MCF 10A (cell line): ENCODE measurements around the gene ESM1. TPM values are rescaled to one million over a fixed set of nuclear protein-coding genes. Genes with fewer than 3 reads are reported as not detected.
A peak's percentile ranks its signal among the peaks of the same experiment; 100 is the strongest.

Experiments used
- BruUV-seq: library from RNA; stranded (reverse); fragments of 400-500 nt; replicated peaks from 2 replicates; lab custom pipeline; 2021; lab: Mats Ljungman, UMichigan
- CTCF ChIA-PET: fragments of 300-600 bp; sonication (Branson Sonifier 250); formaldehyde crosslinking; extraction: SDS; loops from one replicate; lab custom pipeline; 2021; ENCODE audit warnings: antibody characterized with exemption, inconsistent platforms; lab: Yijun Ruan, JAX
- POLR2A ChIA-PET: fragments of 300-600, 350-650 bp; sonication (Branson Sonifier 250); formaldehyde crosslinking; extraction: SDS; loops from one replicate; lab custom pipeline; 2020; ENCODE audit warnings: antibody characterized with exemption, inconsistent platforms; lab: Yijun Ruan, JAX
- DNase-seq: peaks from one replicate; pipeline ENCODE4 v3.0.0-alpha.2; 2018; ENCODE audit not compliant: unreplicated experiment
- H3K27ac Mint-ChIP-seq: one replicate; pipeline ENCODE4 v1.8.0; 2022; ENCODE audit warnings: mild to moderate bottlenecking, low read depth, mixed read lengths; ENCODE audit not compliant: unreplicated experiment
- H3K27me3 Mint-ChIP-seq: one replicate; pipeline ENCODE4 v1.8.0; 2022; ENCODE audit warnings: mixed read lengths; ENCODE audit not compliant: insufficient read depth, unreplicated experiment
- H3K36me3 Mint-ChIP-seq: one replicate; pipeline ENCODE4 v1.8.0; 2022; ENCODE audit warnings: mild to moderate bottlenecking, moderate library complexity, mixed read lengths; ENCODE audit not compliant: insufficient read depth, unreplicated experiment
- H3K4me1 Mint-ChIP-seq: one replicate; pipeline ENCODE4 v1.8.0; 2022; ENCODE audit warnings: mixed read lengths; ENCODE audit not compliant: insufficient read depth, unreplicated experiment
- H3K4me3 Mint-ChIP-seq: one replicate; pipeline ENCODE4 v1.8.0; 2022; ENCODE audit warnings: mild to moderate bottlenecking, moderate library complexity, mixed read lengths; ENCODE audit not compliant: unreplicated experiment
- H3K9me3 Mint-ChIP-seq: one replicate; pipeline ENCODE4 v1.8.0; 2022; ENCODE audit warnings: mixed read lengths; ENCODE audit not compliant: unreplicated experiment
- CTCF ChIP-seq: fragments of 200-600 bp; IDR thresholded peaks from one replicate; pipeline ENCODE4 v1.8.0; 2022; ENCODE audit warnings: antibody characterized with exemption, mild to moderate bottlenecking; ENCODE audit not compliant: unreplicated experiment
- intact Hi-C: fragments of 100-400 bp; cut with micrococcal nuclease; formaldehyde crosslinking; loops from 2 replicates; pipeline ENCODE4 v1.14.1; 2022
- total RNA-seq: library from RNA; stranded (reverse); gene quantifications from 2 replicates; pipeline ENCODE4 v1.2.3, GENCODE V29; 2022

The ESM1 gene
- total RNA-seq, 1 experiment from 2014 or later: not detected

- ChIA-PET POLR2A (no interaction called here), CTCF (interaction anchor here (0.6 to 1.6 kb wide), 4 partner anchors 14 to 213 kb away, joined by 3 to 5 read pairs (median 4); partner anchors contain the start of gene GPX8)
- H3K4me3 Mint-ChIP-seq: no peak overlapping the region
- DNase-seq: no peak
- no TSS peak for BruUV-seq
- H3K27me3 Mint-ChIP-seq: peaks cover 81% of the 10 kb centered on the region
- H3K9me3 Mint-ChIP-seq: no peaks in the 10 kb centered on the region
- no peaks in the 10 kb centered on the region for H3K4me1 Mint-ChIP-seq
- intact Hi-C loops: no loop called here
- TF ChIP-seq CTCF: no peak
- no peaks in the 10 kb centered on the region for H3K36me3 Mint-ChIP-seq
- no peak overlapping the region for H3K27ac Mint-ChIP-seq
Measured at GRCh38 chr5:54947187-54947586, 38.2 kb downstream of the ESM1 start.

- no peak overlapping the region for H3K4me3 Mint-ChIP-seq
- CTCF ChIA-PET: interaction anchor here (1.0 to 6.6 kb wide), 4 partner anchors 15 to 213 kb away, joined by 3 to 90 read pairs (median 4); partner anchors contain the start of gene GPX8
- peaks cover 75% of the 10 kb centered on the region for H3K27me3 Mint-ChIP-seq
- no peaks in the 10 kb centered on the region for H3K4me1 Mint-ChIP-seq
- intact Hi-C loops: no loop called here
- H3K27ac Mint-ChIP-seq: no peak overlapping the region
- no peak for TF ChIP-seq CTCF
- no TSS peak for BruUV-seq
- no peaks in the 10 kb centered on the region for H3K36me3 Mint-ChIP-seq
- H3K9me3 Mint-ChIP-seq: no peaks in the 10 kb centered on the region
- POLR2A ChIA-PET: no interaction called here
- DNase-seq: no peak
Measured at GRCh38 chr5:54946306-54946819, 39.0 kb downstream of the ESM1 start.

- BruUV-seq: no TSS peak
- peak; percentile 50 for DNase-seq
- TF ChIP-seq CTCF: peak; percentile 69
- intact Hi-C loops: loop anchor here (1.0 to 2.0 kb wide), 2 partner anchors 38 to 202 kb away; no protein-coding TSS in a partner anchor
- Mint-ChIP-seq H3K9me3 (no peaks in the 10 kb centered on the region), H3K36me3 (no peaks in the 10 kb centered on the region), H3K4me1 (no peaks in the 10 kb centered on the region), H3K27me3 (peaks cover 55% of the 10 kb centered on the region), H3K27ac (no peak overlapping the region), H3K4me3 (no peak overlapping the region)
- ChIA-PET POLR2A (interaction anchor here (0.7 to 3.1 kb wide), 6 partner anchors 32 to 504 kb away, joined by 3 to 24 read pairs (median 4); partner anchors contain the start of gene GPX8), CTCF (interaction anchor here (0.5 to 6.6 kb wide), 59 partner anchors 8 to 686 kb away, joined by 3 to 90 read pairs (median 5); partner anchors contain the start of gene GPX8)
Measured at GRCh38 chr5:54944364-54944763, 41.0 kb downstream of the ESM1 start.

GRCh38 chr5:54942064-54942778, 43.2 kb downstream of the ESM1 start:
- no peak for TF ChIP-seq CTCF
- CTCF ChIA-PET: interaction anchor here (0.8 to 6.6 kb wide), 8 partner anchors 10 to 269 kb away, joined by 3 to 90 read pairs (median 26); partner anchors contain the start of gene GPX8
- DNase-seq: no peak
- Mint-ChIP-seq H3K9me3 (no peaks in the 10 kb centered on the region), H3K27me3 (peaks cover 39% of the 10 kb centered on the region), H3K4me3 (no peak overlapping the region), H3K27ac (no peak overlapping the region), H3K36me3 (no peaks in the 10 kb centered on the region), H3K4me1 (no peaks in the 10 kb centered on the region)
- POLR2A ChIA-PET: interaction anchor here (3.1 kb wide), 1 partner anchor 218 kb away, joined by 24 read pairs; the partner anchor contains the start of gene GPX8
- intact Hi-C loops: no loop called here
- BruUV-seq: no TSS peak
